GM21515 (cell line): ENCODE data around the gene GPR33.
"Not testable (repeated sequence)": the region's sequence is repeated elsewhere in the genome, so short reads cannot be mapped to it uniquely, and the experiment has no call there.

Experiments used
- ATAC-seq: cut with Tn5 transposase; IDR thresholded peaks from one replicate; pipeline ENCODE4 v1.9.1; 2021; ENCODE audit not compliant: unreplicated experiment

Gene GPR33

DNA sequence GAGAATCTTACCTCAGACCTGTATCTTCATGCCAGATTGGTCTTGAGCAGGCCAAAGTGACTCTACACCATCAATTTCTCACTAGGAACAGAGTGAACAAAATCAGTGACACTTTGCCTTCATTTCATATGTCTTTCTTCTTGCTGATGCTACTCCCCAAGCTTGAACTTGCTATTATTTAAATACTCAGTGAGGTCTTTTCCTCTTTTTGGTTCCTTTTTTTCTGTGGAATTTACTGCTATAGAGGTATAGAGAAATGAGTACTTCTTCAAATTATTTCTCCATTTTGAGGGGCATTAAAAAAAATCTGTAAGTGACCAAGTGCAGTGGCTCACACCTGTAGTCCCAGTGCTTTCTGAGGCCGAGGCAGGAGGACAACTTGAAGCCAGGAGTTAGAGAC, at the start of gene GPR33:
GPR33 (minus strand) TSS at position 154 of the 400 bp plus-strand sequence. CDS start 4,074 bp downstream, outside the sequence.
- no peak for ATAC-seq

DNA sequence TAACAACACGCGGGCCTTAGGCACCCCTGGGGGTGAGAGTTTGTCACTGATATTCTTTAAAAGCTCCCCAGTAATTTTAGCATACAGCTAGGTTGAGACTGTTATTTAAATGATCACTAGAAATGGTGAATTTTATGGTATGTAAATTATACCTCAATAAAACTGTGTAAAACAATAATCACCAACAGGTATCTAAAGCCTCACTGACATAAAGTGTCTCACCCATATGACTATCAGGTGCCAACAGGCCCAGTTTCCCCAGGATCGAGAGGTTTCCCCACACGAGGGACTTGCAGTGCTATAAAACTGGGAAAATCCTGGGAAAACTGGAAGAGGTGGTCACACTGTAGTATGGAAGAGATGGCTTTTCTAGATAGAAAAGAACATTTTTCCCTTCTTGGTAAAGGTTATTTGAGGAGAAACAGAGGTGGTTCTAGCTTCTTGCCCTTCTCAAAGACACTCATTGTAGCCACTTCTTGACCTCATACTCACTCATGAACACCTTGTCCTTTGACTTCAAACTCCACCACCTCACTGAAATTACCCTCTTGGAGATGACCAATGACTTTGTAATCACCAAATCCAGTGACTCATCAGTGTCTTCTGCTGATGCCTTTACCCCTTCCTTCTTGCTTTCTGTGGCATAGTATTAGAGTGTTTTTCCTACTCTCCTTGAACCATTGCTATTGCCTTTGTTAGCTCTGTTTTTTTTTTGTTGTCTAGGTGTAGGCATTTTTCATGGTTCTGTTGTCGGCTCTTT, 48.5 kb upstream of the GPR33 start:
- ATAC-seq, result no peak

- no peak for ATAC-seq
Observed at GRCh38 chr14:31530136-31530535, 42.3 kb upstream of the GPR33 start.

GRCh38 chr14:31529053-31529452, 41.2 kb upstream of the GPR33 start:
- ATAC-seq, result no peak

DNA sequence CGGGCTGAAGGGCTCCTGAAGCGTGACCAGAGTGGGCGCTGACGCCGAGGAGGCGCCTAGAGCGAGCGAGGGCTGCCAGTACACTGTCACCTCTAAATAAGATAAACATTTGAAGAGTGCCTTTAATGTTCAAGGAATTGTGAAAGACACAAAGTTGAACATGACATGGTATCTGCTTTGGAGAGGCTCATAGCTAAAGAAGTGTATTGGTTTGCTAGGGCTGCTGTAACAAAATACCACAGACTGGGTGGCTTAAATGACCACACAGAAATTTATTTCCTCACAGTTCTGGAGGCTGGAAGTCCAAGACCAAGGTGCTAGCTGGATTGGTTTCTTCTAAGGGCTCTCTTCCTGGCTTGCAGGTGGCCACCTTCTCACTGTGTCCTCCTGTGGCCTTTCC, 39.7 kb upstream of the GPR33 start:
- no peak for ATAC-seq

DNA sequence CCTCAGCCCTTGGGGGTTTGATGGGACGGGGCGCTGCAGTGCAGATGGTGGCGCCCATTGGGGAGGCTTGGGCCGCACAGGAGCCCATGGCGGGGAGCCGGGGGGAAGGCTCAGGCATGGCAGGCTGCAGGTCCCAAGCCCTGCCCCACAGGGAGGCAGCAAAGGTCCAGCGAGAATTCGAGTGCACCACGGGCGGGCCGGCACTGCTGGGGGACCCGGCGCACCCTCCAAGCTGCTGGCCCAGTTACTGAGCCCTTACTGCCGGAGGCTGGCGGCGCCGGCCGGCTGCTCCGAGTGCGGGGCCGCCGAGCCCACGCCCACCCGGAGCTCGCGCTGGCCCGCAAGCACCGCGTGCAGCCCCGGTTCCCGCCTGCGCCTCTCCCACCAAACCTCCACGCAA, 39.2 kb upstream of the GPR33 start:
- no peak for ATAC-seq

DNA sequence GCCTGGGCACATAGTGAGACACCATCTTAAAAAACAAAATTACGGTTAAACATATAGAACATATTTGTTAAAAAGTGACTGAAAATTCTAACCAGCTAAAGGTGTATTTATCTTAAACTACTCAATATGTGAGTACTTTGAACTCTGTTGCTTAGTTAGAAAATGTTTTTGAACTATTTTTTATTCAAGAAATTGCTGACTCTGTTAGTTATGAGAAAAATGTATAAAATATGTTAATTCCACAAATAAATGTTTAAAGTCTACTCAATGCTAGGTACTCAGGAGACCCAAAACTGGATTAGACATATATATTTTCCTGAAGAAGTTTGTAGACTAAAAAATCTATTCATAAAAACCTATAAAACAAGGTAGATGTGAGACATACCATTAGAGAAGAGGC, 23.0 kb upstream of the GPR33 start:
- ATAC-seq, result no peak

DNA sequence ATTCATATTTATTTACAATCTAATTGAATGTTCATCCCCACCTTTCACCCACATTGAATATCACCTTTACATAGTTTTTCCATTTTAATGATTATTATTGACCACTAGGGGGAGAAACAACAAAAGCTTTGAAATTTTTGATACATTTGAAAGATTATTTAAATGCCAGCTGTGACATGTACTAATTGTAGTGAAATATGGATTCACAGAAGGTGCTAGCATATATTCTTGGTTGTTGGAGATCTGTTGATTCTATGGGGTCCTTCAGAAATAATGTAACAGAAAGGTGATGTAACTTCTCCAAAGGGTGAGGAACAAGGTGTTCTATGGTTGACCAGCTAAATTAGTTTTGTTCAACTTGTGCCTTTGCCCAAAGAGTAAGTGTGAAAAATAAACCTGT, 22.4 kb upstream of the GPR33 start:
- no peak for ATAC-seq

DNA sequence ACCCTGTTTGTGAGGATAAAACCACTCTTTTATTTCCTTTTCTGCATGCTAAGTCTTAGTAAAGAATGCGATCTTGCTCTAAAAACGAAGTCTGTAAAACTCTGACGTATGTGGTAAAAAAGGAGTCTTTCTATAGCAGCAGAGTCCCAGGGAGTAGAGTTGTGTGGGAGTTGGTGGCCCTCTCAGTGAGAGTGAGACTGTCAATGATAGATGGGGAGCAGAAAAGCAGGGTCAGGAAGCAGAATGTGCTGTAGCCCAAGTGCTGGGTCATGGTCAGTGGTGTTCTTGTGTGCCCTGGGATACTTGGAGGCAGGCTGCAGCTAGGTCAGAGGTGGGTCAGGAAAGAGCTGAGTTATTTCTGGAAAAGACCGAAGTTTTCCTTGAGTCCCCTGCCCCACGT, 20.3 kb upstream of the GPR33 start:
- ATAC-seq, result no peak

DNA sequence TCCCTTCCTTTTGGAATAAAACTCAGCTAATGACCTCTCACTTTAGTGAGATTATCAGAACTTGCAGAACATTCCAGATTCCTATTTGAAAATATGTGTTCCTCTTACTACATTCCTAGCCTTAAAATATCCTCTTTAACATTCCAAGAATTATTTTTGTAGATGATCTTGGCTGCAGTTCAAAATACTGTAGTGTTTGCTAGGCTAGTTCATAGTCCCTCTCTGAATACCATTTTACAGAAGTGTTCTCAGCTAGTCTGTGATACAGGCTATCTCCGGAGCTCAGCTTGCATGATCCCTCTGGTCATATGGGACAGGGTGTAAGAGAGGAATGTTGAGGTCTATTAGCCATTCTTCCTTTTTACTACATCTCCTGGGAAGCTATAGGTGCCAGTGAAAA, 17.6 kb upstream of the GPR33 start:
- no peak for ATAC-seq

DNA sequence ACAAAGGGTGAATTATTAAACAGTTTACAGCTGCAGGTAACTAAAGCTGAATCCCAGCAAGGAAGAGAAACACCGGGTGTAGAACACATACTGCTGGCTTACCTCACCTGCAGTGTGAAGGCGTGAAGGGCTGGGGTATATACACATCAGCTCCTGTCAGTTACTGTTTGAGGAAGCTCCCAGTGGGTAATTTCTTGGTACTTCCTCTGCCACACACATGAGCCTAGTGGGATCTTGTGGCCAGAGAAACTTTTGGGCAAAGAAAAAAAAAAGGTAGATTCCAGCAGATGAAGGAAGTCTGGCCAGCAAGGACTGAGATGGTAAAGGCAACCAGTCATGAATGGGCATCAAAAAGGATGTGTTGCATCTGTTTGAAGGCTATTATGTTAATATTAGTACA, 14.0 kb upstream of the GPR33 start:
- no peak for ATAC-seq

- ATAC-seq, result no peak
Observed at GRCh38 chr14:31492759-31493498, 5.1 kb upstream of the GPR33 start.

GRCh38 chr14:31489691-31490090, 1.9 kb upstream of the GPR33 start:
- no peak for ATAC-seq

DNA sequence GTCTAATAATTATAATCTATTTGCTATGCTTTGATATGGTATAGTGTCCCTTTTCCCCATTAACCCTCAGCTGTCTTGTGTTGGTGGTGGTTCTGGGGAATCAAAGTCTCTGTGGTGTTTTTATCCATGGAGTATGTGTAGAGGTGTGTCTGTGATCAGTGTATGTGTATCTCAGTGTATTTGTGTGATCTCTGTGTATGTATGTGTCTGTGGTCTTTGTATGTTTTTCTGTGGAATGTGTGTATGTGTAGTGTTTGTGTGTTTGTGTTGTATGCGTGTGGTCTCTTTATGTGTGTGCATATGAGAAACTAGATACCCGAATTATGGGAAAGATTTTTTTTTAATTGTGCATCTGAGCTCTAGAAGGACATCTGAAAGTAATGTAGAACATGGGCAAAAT, 1.1 kb downstream of the GPR33 start:
- no peak for ATAC-seq

GRCh38 chr14:31484754-31485153, 3.1 kb downstream of the GPR33 start:
- ATAC-seq, result no peak

- no peak for ATAC-seq
Observed at GRCh38 chr14:31480156-31480555, 7.7 kb downstream of the GPR33 start.

DNA sequence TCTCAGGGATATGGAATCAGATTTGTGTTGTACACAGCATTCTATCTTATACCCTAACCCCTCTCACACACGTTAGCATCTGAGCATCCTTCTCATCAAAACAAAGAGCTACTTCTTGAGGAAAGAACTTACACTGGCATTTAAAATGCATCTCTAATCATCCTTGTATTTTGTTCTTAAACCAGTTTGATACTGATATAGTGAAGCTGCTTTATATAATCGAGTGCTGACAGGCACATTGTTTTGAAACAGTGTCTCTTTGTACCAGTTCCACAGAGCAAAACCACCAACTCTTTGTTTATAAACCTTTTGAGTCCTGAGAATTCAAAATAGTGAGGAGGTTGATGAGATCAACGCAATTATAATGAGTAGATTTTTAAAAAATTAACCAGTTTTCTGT, 8.8 kb downstream of the GPR33 start:
- no peak for ATAC-seq

DNA sequence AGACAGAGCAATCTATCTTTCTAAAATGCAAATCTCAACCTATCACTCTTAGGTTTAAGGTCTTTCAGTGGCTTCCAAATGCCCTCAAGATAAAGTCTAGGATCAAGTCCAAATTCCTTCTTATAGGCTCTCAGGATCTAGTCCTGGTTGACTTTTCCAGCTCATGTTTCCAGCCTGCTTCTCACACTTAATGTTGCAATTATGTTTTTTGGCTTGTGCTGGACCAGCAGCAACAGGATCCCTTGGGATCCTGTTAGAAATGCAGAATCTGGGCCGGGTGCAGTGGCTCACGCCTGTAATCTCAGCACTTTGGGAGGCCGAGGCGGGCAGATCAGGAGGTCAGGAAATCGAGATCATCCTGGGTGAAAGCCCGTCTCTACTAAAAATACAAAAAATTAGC, 10.6 kb downstream of the GPR33 start:
- ATAC-seq, result no peak

DNA sequence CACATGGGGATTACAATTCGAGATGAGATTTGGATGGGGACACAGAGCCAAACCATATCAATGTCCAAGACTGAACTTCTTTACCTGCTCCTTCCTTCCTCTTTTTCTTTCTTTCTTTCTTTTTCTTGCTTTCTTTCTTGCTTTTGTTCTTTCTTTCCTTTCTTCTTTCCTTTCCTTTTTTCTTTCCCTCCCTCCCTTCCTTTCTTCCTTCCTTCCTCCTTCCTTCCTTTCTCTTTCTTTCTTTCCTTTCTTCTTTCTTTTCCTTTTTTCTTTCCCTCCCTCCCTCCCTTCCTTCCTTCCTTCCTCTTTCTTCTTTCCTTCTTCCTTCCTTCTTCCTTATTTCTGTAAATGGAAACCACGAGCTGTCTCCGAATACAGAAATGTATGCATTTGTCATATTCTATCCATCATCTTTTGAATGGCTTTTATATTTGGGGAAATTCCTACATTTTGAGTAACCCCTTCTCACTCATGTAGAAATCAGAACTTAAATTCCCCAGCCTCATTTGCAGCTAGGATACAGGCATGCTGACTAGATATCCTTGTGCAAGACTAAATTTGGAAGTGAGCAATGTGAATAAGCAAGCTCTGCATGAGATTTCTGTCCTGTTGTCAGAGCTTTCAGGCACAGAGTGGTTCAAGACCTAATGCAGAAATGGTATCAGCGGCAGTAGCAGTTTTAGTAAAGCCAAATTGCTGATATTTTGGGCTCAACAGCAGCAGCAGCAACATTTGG, 11.5 kb downstream of the GPR33 start:
- no peak for ATAC-seq

DNA sequence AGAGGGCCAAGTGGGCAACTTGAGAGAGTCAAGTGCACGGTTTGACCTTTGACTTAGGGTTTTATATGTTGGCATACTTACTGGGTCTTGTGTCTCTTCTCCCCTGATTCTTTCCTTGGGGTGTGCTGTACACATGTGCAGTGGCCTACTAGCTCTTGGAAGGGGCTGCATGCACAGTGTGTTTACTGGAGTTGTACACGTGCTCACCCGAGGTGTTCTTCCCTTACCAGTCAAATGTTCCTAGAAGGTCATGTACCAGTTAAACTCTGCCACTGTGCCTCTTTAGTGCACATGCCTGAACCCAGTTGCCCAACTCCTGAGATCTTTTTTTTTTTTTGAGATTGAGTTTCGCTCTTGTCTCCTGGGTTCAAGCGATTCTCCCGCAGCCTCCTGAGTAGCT, 21.3 kb downstream of the GPR33 start:
- no peak for ATAC-seq

DNA sequence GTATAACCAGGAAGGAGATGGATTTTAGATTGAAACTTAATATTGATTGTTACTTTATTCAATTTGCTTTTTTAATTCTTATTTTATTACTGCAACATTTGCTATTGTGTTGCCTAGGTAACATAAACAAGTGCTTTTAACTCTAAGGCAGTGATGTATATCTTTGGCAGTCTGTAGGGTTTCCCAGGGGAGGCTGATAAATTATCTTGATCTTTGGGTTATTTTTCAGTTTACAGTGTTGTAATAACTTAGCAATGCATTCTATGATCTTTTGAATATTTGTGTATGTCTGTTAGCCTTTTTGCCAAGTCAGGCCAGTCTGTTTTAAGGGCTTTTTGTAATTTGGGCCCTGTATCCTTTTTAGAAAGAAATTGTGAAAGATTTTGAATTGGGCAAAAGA, 22.7 kb downstream of the GPR33 start:
- ATAC-seq, result no peak

DNA sequence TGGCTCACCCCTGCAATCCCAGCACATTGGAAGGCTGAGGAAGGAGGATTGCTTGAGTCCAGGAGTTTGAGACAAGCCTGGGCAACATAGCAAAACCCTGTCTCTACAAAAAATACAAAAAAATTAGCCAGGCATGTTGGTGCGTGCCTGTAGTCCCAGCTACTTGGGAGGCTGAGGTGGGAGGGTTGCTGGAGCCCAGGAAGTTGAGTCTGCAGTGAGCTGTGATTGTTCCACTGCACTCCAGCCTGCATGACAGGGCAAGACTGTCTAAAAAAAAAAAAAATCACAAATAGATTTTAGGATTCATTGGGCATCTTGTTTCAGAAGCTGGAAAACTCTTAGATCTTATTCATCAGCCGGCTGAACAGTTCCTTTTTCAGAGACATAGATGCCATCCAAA, 25.4 kb downstream of the GPR33 start:
- ATAC-seq, result not testable (repeated sequence)
